HG03060 (cell line): ENCODE data around the gene ZNF408.

ENCODE experiments used
- ATAC-seq: cut with Tn5 transposase; IDR thresholded peaks from one replicate; pipeline ENCODE4 v1.9.1; 2021; ENCODE audit warnings: low read depth, moderate number of reproducible peaks; ENCODE audit not compliant: unreplicated experiment

ZNF408 gene

GRCh38 chr11:46724088-46724487 lies 23.3 kb downstream of the ZNF408 start:
- no peak for ATAC-seq

DNA sequence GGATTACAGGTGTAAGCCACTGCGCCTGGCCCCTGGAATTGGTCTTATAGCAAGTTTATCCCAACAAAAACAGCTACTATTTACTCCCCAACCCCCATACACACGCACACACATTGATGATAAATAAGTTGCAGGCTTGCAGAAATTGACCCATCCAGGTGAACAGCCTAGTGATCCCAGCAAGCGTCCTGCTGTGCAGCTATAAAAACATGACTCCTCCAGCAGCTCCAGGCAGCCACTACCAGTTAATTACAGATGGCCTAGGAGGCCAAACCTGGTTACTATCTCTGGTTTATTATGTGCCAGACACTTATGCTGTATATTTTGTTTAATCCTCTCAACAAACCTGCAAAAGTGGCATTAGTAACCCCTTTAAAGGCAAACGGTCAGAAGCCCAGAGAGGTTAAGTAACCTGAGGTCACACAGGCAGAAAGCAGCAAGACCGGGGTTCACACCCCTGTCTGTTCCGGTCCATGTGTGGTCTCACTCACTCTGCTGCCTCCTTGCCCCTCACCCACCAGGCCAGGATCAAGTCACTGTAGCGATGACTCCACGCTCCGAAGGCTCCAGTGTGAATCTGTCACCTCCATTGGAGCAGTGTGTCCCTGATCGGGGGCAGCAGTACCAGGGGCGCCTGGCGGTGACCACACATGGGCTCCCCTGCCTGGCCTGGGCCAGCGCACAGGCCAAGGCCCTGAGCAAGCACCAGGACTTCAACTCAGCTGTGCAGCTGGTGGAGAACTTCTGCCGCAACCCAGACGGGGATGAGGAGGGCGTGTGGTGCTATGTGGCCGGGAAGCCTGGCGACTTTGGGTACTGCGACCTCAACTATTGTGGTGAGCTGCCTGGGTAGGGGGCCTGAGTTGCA lies 24.7 kb downstream of the ZNF408 start:
- no peak for ATAC-seq

- ATAC-seq, result no peak
Measured at GRCh38 chr11:46726206-46726862, 25.5 kb downstream of the ZNF408 start.

DNA sequence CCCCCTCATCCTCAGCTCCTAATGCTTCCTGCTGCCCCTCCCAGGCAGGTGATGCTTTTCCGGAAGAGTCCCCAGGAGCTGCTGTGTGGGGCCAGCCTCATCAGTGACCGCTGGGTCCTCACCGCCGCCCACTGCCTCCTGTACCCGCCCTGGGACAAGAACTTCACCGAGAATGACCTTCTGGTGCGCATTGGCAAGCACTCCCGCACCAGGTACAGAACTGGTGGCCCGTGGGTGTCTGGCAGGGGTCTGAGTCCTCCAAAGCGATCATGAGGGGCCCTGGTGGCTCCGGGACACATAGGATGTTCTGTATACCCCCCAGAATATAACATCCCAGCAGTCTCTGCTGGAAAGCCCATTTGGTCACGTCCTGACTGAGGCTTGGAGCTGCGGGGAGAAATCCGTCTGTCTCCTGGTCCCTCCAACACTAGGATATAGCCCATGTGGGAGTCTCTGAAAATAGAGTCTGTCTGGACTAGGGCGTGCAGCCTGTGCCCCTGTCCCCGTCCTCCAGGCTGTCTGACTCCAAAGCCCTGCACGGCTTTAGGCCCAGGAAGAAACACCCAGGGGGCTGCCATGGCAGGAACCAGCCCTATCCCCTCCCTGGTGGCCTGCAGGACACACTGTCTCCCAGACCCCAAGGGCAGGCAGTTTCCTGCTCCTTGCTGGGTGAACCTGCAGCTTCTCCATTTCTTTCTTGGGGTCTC lies 27.3 kb downstream of the ZNF408 start:
- ATAC-seq, result no peak

DNA sequence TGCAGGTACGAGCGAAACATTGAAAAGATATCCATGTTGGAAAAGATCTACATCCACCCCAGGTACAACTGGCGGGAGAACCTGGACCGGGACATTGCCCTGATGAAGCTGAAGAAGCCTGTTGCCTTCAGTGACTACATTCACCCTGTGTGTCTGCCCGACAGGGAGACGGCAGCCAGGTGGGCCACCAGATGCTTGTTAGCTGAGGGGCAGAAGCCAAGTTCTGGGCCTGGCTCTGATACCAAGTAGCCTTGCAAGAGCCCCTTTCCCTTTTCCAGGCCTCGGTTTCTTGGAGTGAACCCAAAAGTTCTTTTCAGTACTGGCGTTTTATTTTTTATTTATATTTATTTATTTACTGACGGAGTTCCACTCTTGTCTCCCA lies 27.8 kb downstream of the ZNF408 start:
- no peak for ATAC-seq

GRCh38 chr11:46729110-46730027 lies 28.5 kb downstream of the ZNF408 start:
- ATAC-seq, result no peak

DNA sequence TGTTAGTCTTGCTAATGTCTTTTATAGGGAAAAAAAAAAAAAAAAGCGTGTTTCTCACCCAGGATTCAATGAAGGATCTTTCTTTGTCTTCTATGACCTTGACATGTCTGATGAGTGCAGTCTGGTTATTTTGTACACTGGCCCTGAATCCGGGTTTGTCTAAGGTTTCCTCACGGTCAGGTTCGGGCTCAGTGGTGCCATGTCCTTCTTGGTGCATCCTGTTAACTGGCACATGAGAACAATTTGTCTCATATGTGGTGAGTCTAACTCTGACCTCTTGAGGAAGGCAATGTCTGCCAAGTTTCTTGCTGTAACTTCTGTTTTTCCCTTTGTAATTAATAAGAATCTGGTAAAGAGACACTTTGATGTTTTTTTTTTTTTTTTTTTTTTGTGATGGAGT lies 30.7 kb downstream of the ZNF408 start:
- no peak for ATAC-seq

- ATAC-seq, result no peak
Measured at GRCh38 chr11:46733234-46733633, 32.4 kb downstream of the ZNF408 start.

DNA sequence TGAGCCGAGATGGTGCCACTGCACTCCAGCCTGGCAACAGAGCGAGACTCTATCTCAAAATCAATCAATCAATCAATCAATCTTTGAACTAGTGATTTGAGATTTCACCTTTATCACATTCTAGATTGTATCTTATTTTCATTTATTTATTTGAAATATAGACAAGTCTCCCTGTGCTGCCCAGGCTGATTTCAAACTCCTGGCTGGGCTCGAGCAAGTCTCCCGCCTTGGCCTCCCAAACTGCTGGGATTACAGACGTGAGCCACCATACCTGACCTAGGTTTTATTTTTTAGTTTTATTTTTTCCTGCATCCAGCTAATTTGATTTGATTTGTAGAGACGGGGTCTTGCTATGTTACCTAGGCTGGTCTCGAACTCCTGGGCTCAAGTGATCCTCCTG lies 35.3 kb downstream of the ZNF408 start:
- no peak for ATAC-seq

DNA sequence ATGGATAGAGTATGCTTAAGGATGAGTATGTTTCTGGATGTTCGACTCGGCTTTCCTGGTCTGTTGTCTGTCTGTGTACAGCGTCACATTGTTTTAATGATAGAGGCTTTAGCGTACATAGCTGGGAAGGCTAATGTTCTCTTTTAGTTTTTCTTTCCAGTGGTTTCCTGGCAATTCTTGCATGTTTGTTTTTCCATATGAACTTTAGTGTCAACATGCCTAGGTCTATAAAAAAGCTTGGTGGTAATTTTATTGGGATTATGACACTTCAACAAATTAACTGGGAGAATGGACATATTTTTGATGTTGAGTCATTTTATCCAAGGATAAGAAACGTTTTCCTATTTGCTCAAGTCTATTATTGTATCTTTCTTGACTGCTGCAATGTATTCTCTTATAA lies 35.8 kb downstream of the ZNF408 start:
- ATAC-seq, result no peak

- ATAC-seq, result no peak
Measured at GRCh38 chr11:46737699-46738098, 36.9 kb downstream of the ZNF408 start.

GRCh38 chr11:46738887-46739286 lies 38.1 kb downstream of the ZNF408 start:
- ATAC-seq, result no peak

DNA sequence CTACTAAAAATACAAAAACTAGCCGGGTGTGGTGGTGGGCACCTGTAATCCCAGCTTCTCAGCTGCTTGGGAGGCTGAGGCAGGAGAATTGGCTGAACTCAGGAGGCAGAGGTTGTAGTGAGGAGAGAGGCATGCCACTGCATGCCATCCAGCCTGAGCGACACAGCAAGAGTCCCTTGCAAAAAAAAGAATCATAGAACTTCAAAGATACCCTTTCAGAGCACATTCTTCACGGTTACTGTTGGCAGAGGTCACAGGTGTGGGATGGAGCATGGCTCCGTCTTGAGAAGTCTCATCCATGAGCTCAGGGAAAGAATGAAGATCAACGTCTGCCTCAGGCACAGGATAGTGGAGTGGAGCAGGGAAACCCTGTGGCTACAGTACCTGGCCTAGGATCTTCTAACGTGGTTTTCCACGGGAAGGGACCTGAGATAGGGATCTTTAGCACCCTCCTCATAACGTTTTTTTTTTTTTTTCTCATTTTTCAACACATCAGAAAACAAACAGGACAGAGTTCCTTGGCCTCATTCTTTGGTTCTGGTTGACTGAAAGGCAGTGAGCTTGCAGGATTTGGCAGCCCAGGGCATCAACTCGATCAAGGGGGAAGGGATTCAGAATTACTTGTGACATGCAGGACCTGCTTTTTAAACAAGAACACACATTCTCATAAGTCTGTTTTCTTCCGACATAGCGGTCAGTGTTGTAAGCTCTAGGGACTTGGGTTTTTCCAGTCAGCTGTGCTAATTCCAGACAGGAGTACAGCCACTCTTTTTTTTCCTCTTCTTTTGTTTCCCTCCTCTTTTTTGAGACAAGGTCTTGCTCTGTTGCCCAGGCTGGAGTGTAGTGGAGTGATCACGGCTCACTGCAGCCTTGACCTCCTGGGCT lies 41.0 kb downstream of the ZNF408 start:
- no peak for ATAC-seq

DNA sequence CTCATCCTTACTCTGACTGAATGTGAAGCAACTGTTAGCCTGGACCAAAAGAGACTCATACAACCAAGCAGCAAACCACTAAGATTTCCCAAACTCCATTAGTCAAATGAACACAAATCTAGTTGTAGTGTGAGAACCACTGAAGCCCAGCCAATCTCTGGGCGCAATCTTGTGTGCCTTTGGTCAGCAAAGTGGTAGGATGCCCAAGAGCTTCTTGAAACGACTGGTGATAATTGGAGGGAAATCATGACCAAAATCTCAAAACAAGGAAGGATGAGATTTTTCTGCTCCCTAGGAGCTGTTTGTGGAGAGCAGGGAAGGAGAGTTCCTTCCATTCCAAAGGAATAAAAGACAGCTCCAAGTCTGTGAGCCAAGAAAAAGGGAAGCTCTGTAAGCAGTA lies 42.2 kb downstream of the ZNF408 start:
- no peak for ATAC-seq

DNA sequence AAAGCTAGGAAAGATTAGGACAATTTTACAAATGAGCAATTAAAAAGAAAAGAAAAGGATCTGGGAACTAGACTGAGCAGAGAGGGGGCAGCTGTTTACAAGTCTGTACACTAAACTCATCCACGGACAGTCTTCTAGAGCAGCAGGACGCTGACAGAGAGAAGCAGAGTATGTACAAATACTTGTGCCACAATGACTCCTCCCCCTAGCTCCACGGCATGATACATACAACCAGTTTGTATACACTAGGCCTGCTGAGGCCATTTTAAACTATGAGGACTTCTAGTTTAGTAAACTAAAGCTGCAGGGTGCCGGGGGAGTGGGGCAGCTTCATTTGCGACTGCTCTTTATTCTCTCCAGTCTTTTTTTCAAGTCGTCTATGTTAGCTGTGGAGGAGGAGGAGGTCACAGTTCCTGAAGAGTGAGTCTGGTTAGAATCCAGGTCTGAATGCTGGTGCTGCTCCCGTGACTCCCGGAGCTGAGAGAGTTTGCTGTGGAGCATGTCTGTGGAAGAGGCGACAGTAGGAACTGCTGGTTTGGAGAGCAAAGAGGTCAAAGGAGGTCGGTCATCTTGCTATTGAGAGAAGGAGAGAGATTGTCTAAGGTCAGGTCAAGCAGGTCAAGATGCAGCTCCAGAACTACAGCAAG lies 43.0 kb downstream of the ZNF408 start:
- no peak for ATAC-seq

DNA sequence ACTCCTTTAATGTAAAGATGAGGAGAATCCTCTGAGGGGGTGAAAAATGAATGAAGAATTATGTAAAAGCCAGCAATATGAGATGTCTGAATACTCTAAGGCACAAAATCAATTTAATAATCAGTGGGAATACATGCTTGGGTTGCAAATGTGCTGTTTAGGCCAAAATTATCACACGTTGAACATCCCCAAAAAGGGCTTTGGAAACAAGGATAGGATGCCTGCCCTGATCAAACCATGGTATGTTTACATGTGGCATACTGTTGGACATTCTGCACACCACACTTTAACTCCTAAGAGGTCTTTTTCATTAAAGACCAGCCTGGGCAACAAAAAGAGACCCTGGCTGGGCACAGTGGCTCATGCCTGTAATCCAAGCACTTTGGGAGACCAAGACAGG lies 44.5 kb downstream of the ZNF408 start:
- ATAC-seq, result no peak

GRCh38 chr11:46745995-46746394 lies 45.2 kb downstream of the ZNF408 start:
- no peak for ATAC-seq

DNA sequence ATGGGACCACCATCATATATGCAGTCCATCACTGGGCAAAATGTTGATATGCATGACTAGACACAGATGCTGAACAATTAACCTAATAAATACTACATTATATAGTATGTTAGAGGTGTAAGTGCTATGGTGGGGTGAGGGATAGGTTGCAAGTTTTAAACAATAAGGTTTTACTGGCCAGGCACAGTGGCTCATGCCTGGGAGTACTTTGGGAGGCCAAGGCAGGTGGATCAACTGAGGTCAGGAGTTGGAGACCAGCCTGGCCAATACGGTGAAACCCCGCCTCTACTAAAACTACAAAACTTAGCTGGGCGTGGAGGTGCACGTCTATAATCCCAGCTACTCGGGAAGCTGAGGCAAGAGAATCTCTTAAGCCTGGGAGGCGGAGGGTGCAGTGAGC lies 46.3 kb downstream of the ZNF408 start:
- ATAC-seq, result no peak
